Nephron (organoid): ENCODE results near the gene SPARC.

ENCODE experiments used
- H3K27ac Mint-ChIP-seq, 3 experiments: 2 replicates each; pipeline ENCODE4 v1.8.0; 2020; ENCODE audit warnings: mixed read lengths in 3 of 3, mild to moderate bottlenecking in 2 of 3, moderate library complexity in 1 of 3
- H3K27me3 Mint-ChIP-seq: 2 replicates; pipeline ENCODE4 v1.8.0; 2021; ENCODE audit warnings: low read depth, mild to moderate bottlenecking, moderate library complexity, mixed read lengths
- H3K36me3 Mint-ChIP-seq: 2 replicates; pipeline ENCODE4 v1.8.0; 2020; ENCODE audit warnings: low read depth, mixed read lengths
- H3K4me1 Mint-ChIP-seq: 2 replicates; pipeline ENCODE4 v1.8.0; 2020; ENCODE audit warnings: mixed read lengths
- H3K4me3 Mint-ChIP-seq, 3 experiments: 2 replicates each; pipeline ENCODE4 v1.8.0; 2020; ENCODE audit warnings: mild to moderate bottlenecking in 3 of 3, mixed read lengths in 3 of 3, moderate library complexity in 2 of 3
- H3K9me3 Mint-ChIP-seq: 2 replicates; pipeline ENCODE4 v1.8.0; 2020; ENCODE audit warnings: mixed read lengths
- CTCF ChIP-seq, 3 experiments: fragments of 200-600 bp; sonication (generic); IDR thresholded peaks; one replicate each; pipeline ENCODE4 v1.5.0; 2021; ENCODE audit warnings: antibody characterized with exemption in 3 of 3; ENCODE audit not compliant: unreplicated experiment in 3 of 3

The SPARC gene

GRCh38 chr5:151671950-151672349 is 14.8 kb downstream of the SPARC start:
- Mint-ChIP-seq H3K27ac (peak overlapping the region; percentile 94 to 98 (median 95)), H3K4me1 (peaks cover 70% of the 10 kb centered on the region), H3K36me3 (peaks cover 92% of the 10 kb centered on the region), H3K9me3 (no peaks in the 10 kb centered on the region), H3K4me3 (peak overlapping the region in 1 of 3 experiments; percentile 9), H3K27me3 (no peaks in the 10 kb centered on the region)
- TF ChIP-seq CTCF (IDR thresholded peaks at IDR 0.05; ENCODE audit: unreplicated experiment in 3 of 3), result no peak

- TF ChIP-seq CTCF (IDR thresholded peaks at IDR 0.05; ENCODE audit: unreplicated experiment in 3 of 3), result no peak
Observed at GRCh38 chr5:151670953-151671636, 15.6 kb downstream of the SPARC start.

GRCh38 chr5:151670083-151670686 is 16.5 kb downstream of the SPARC start:
- Mint-ChIP-seq H3K9me3 (no peaks in the 10 kb centered on the region), H3K4me3 (peak overlapping the region in 2 of 3 experiments; percentile 33 to 44), H3K27ac (peak overlapping the region; percentile 94 to 98 (median 95))

More at GRCh38 chr5:151670953-151671636, 15.6 kb downstream of the SPARC start:
- no peaks in the 10 kb centered on the region for H3K9me3 Mint-ChIP-seq
- no peaks in the 10 kb centered on the region for H3K27me3 Mint-ChIP-seq
- H3K36me3 Mint-ChIP-seq, result peaks cover 94% of the 10 kb centered on the region
- peaks cover 64% of the 10 kb centered on the region for H3K4me1 Mint-ChIP-seq
- peak overlapping the region in 1 of 3 experiments; percentile 44 for H3K4me3 Mint-ChIP-seq
- peak overlapping the region; percentile 94 to 98 (median 95) for H3K27ac Mint-ChIP-seq

GRCh38 chr5:151667083-151667482 is 19.6 kb downstream of the SPARC start:
- Mint-ChIP-seq H3K36me3 (peaks cover 96% of the 10 kb centered on the region), H3K4me3 (no peak overlapping the region), H3K4me1 (peaks cover 78% of the 10 kb centered on the region), H3K9me3 (no peaks in the 10 kb centered on the region), H3K27me3 (no peaks in the 10 kb centered on the region), H3K27ac (peak overlapping the region; percentile 18 to 98 (median 46))
- TF ChIP-seq CTCF (IDR thresholded peaks at IDR 0.05; ENCODE audit: unreplicated experiment in 3 of 3), result no peak

More at GRCh38 chr5:151670083-151670686, 16.5 kb downstream of the SPARC start:
- H3K4me1 Mint-ChIP-seq, result peaks cover 65% of the 10 kb centered on the region
- TF ChIP-seq CTCF (IDR thresholded peaks at IDR 0.05; ENCODE audit: unreplicated experiment in 3 of 3), result no peak
- no peaks in the 10 kb centered on the region for H3K27me3 Mint-ChIP-seq
- H3K36me3 Mint-ChIP-seq, result peaks cover 94% of the 10 kb centered on the region

- H3K36me3 Mint-ChIP-seq, result peaks cover 91% of the 10 kb centered on the region
- no peaks in the 10 kb centered on the region for H3K9me3 Mint-ChIP-seq
- no peaks in the 10 kb centered on the region for H3K27me3 Mint-ChIP-seq
- peaks cover 75% of the 10 kb centered on the region for H3K4me1 Mint-ChIP-seq
- H3K4me3 Mint-ChIP-seq, result no peak overlapping the region
- H3K27ac Mint-ChIP-seq, result peak overlapping the region; percentile 84 to 98 (median 95)
- TF ChIP-seq CTCF (IDR thresholded peaks at IDR 0.05; ENCODE audit: unreplicated experiment in 3 of 3), result no peak
Observed at GRCh38 chr5:151665613-151666012, 21.1 kb downstream of the SPARC start.
